Caco-2 (cell line): ENCODE measurements around the gene UNC79. TPM values are rescaled to one million over a fixed set of nuclear protein-coding genes. Genes with fewer than 3 reads are reported as not detected.

Source experiments
- BruUV-seq: library from RNA; stranded (reverse); fragments of 400-500 nt; replicated peaks from 2 replicates; lab custom pipeline; 2021; lab: Mats Ljungman, UMichigan
- CTCF ChIA-PET: fragments of 300-600 bp; sonication (Branson Sonifier 250); formaldehyde crosslinking; loops from one replicate; lab custom pipeline; 2022; ENCODE audit warnings: antibody characterized with exemption; lab: Charles Lee
- POLR2A ChIA-PET: fragments of 300-600 bp; sonication (Branson Sonifier 250); formaldehyde crosslinking; loops from one replicate; lab custom pipeline; 2022; ENCODE audit warnings: antibody characterized with exemption; lab: Charles Lee
- DNase-seq, 2 experiments: peaks; one replicate each; pipeline versions ENCODE4 v3.0.0 to v3.0.0-alpha.2; 2020 to 2022
- H3K27me3 ChIP-seq: replicated peaks from 2 replicates; pipeline ENCODE4 v1.6.0; 2011; ENCODE audit warnings: low read length; ENCODE audit not compliant: control insufficient read depth, insufficient read depth
- H3K36me3 ChIP-seq: 2 replicates; pipeline ENCODE4 v1.5.1; 2011; ENCODE audit warnings: low read length; ENCODE audit not compliant: control insufficient read depth, insufficient read depth
- H3K4me1 ChIP-seq: fragments of 250-450 bp; sonication (Bioruptor Pico); 2 replicates; pipeline ENCODE4 v1.5.1; 2020; ENCODE audit warnings: mild to moderate bottlenecking
- H3K4me3 ChIP-seq: 2 replicates; pipeline ENCODE4 v1.5.1; 2011; ENCODE audit warnings: low read depth, mild to moderate bottlenecking, control low read depth, low read length
- H3K9me3 ChIP-seq: fragments of 250-450 bp; sonication (Bioruptor Pico); 2 replicates; pipeline ENCODE4 v1.5.1; 2020; ENCODE audit warnings: mild to moderate bottlenecking, moderate library complexity
- H3K27ac Mint-ChIP-seq: one replicate; pipeline ENCODE4 v1.8.0; 2022; ENCODE audit warnings: mixed read lengths; ENCODE audit not compliant: unreplicated experiment
- H3K27me3 Mint-ChIP-seq: one replicate; pipeline ENCODE4 v1.8.0; 2022; ENCODE audit warnings: mixed read lengths; ENCODE audit not compliant: insufficient read depth, unreplicated experiment
- H3K36me3 Mint-ChIP-seq: one replicate; pipeline ENCODE4 v1.8.0; 2022; ENCODE audit warnings: mild to moderate bottlenecking, mixed read lengths; ENCODE audit not compliant: insufficient read depth, unreplicated experiment
- H3K4me1 Mint-ChIP-seq: one replicate; pipeline ENCODE4 v1.8.0; 2022; ENCODE audit warnings: low read depth, mixed read lengths; ENCODE audit not compliant: unreplicated experiment
- H3K4me3 Mint-ChIP-seq: one replicate; pipeline ENCODE4 v1.8.0; 2022; ENCODE audit warnings: mild to moderate bottlenecking, moderate library complexity, mixed read lengths; ENCODE audit not compliant: unreplicated experiment
- H3K9me3 Mint-ChIP-seq: one replicate; pipeline ENCODE4 v1.8.0; 2022; ENCODE audit warnings: mixed read lengths; ENCODE audit not compliant: unreplicated experiment
- CTCF ChIP-seq, 2 experiments: fragments of 200-600 bp in 1 of 2; IDR thresholded peaks; 1 replicate in 1 of 2; 2 replicates in 1 of 2; pipeline versions ENCODE4 v1.5.1 to v1.8.0; 2011 to 2022; ENCODE audit warnings: antibody characterized with exemption in 1 of 2, control low read depth in 1 of 2, inconsistent platforms in 1 of 2, low read depth in 1 of 2, low read length in 1 of 2, mild to moderate bottlenecking in 1 of 2, moderate library complexity in 1 of 2; ENCODE audit not compliant: insufficient read depth in 1 of 2, severe bottlenecking in 1 of 2, unreplicated experiment in 1 of 2
- intact Hi-C: fragments of 100-400 bp; cut with micrococcal nuclease; formaldehyde crosslinking; loops from one replicate; pipeline ENCODE4 v1.10.0; 2022; ENCODE audit not compliant: unreplicated experiment
- total RNA-seq: library from RNA; stranded (reverse); gene quantifications from 2 replicates; pipeline ENCODE4 v1.2.3, GENCODE V29; 2022

UNC79 gene
- total RNA-seq, 1 experiment from 2014 or later, result 0.07 TPM

GRCh38 chr14:93686268-93686667 lies 255.5 kb downstream of the UNC79 start:
- H3K27me3 ChIP-seq, result no peaks in the 10 kb centered on the region
- no peaks in the 10 kb centered on the region for H3K4me1 ChIP-seq
- H3K36me3 ChIP-seq, result no peaks in the 10 kb centered on the region
- no peak overlapping the region for H3K27ac Mint-ChIP-seq
- peaks cover 14% of the 10 kb centered on the region for H3K27me3 Mint-ChIP-seq
- intact Hi-C loops, result loop anchor here (1.0 kb wide), 1 partner anchor 103 kb away; no protein-coding TSS in a partner anchor
- no peak overlapping the region for H3K4me3 ChIP-seq
- ChIA-PET CTCF (no interaction called here), POLR2A (no interaction called here)
- no TSS peak for BruUV-seq
- H3K9me3 Mint-ChIP-seq, result no peaks in the 10 kb centered on the region
- DNase-seq, result no peak
- 0 out of 2 replicates have a peak, but pooled peaks cover 6% of the 10 kb centered on the region for H3K9me3 ChIP-seq
- H3K4me1 Mint-ChIP-seq, result peaks cover 9% of the 10 kb centered on the region
- H3K4me3 Mint-ChIP-seq, result no peak overlapping the region
- H3K36me3 Mint-ChIP-seq, result no peaks in the 10 kb centered on the region
- no peak for TF ChIP-seq CTCF (IDR thresholded peaks at IDR 0.05; ENCODE audit: insufficient read depth in 1 of 2, low read depth in 1 of 2, low read length in 1 of 2, severe bottlenecking in 1 of 2, unreplicated experiment in 1 of 2)

- Histone ChIP-seq H3K9me3 (no peaks in the 10 kb centered on the region), H3K36me3 (no peaks in the 10 kb centered on the region), H3K27me3 (no peaks in the 10 kb centered on the region), H3K4me1 (no peaks in the 10 kb centered on the region), H3K4me3 (no peak overlapping the region)
- intact Hi-C loops, result no loop called here
- no peak overlapping the region for H3K27ac Mint-ChIP-seq
- ChIA-PET POLR2A (no interaction called here), CTCF (no interaction called here)
- H3K36me3 Mint-ChIP-seq, result no peaks in the 10 kb centered on the region
- no peak overlapping the region for H3K4me3 Mint-ChIP-seq
- no peak for TF ChIP-seq CTCF (IDR thresholded peaks at IDR 0.05; ENCODE audit: insufficient read depth in 1 of 2, low read depth in 1 of 2, low read length in 1 of 2, severe bottlenecking in 1 of 2, unreplicated experiment in 1 of 2)
- H3K4me1 Mint-ChIP-seq, result peaks cover 9% of the 10 kb centered on the region
- no peaks in the 10 kb centered on the region for H3K9me3 Mint-ChIP-seq
- BruUV-seq, result no TSS peak
- peak in 1 of 2 experiments; percentile 6 for DNase-seq
- peaks cover 14% of the 10 kb centered on the region for H3K27me3 Mint-ChIP-seq
Observed at GRCh38 chr14:93688239-93688666, 257.5 kb downstream of the UNC79 start.

- Histone ChIP-seq H3K27me3 (no peaks in the 10 kb centered on the region), H3K4me1 (no peaks in the 10 kb centered on the region), H3K36me3 (no peaks in the 10 kb centered on the region), H3K9me3 (no peaks in the 10 kb centered on the region), H3K4me3 (no peak overlapping the region)
- TF ChIP-seq CTCF (IDR thresholded peaks at IDR 0.05; ENCODE audit: insufficient read depth in 1 of 2, low read depth in 1 of 2, low read length in 1 of 2, severe bottlenecking in 1 of 2, unreplicated experiment in 1 of 2), result no peak
- peaks cover 9% of the 10 kb centered on the region for H3K4me1 Mint-ChIP-seq
- POLR2A ChIA-PET, result no interaction called here
- intact Hi-C loops, result no loop called here
- H3K36me3 Mint-ChIP-seq, result no peaks in the 10 kb centered on the region
- H3K27ac Mint-ChIP-seq, result no peak overlapping the region
- DNase-seq, result no peak
- CTCF ChIA-PET, result no interaction called here
- H3K27me3 Mint-ChIP-seq, result peaks cover 15% of the 10 kb centered on the region
- no peak overlapping the region for H3K4me3 Mint-ChIP-seq
- no peaks in the 10 kb centered on the region for H3K9me3 Mint-ChIP-seq
- BruUV-seq, result no TSS peak
Observed at GRCh38 chr14:93688820-93689219, 258.1 kb downstream of the UNC79 start.
